ENCODE results near the gene FAM184B. TPM values are rescaled to one million over a fixed set of nuclear protein-coding genes. Genes with fewer than 3 reads are reported as not detected.

Gene FAM184B
- total RNA-seq, 1 experiment from 2014 or later, result not detected

DNA sequence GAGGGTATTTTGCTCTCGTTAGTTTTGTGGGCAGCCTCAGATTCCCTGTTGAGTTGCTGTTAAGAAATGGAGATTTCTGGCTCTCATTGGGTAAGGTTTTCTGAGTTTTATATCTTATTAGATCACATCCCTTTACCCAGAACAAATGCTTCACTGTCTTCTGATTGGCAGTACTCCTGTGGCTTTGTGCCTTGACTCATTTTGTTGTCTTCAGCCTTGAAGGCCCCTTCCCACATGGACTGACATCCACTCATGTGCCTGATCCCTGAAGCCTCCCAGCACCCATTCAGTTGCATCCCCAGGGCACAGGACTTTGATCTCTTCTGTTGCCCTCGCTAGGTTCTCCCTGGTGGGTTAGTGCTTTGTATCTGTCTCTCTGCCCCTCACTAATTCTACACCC lies 156.6 kb downstream of the FAM184B start:
- H3K9me3 ChIP-seq, result no peaks in the 10 kb centered on the region
- no peaks in the 10 kb centered on the region for H3K4me1 ChIP-seq
- Mint-ChIP-seq H3K27me3 (ENCODE audit: insufficient read depth, unreplicated experiment) (no peaks in the 10 kb centered on the region), H3K4me3 (ENCODE audit: unreplicated experiment) (no peak overlapping the region), H3K27ac (ENCODE audit: unreplicated experiment) (no peak overlapping the region), H3K9me3 (ENCODE audit: unreplicated experiment) (no peaks in the 10 kb centered on the region), H3K36me3 (ENCODE audit: insufficient read depth, unreplicated experiment) (peaks cover 96% of the 10 kb centered on the region), H3K4me1 (ENCODE audit: low read depth, unreplicated experiment) (no peaks in the 10 kb centered on the region)
- ChIA-PET POLR2A (no interaction called here), CTCF (no interaction called here)
- intact Hi-C loops (cut with micrococcal nuclease; ENCODE audit: unreplicated experiment), result no loop called here
- TF ChIP-seq, protein P1, sequence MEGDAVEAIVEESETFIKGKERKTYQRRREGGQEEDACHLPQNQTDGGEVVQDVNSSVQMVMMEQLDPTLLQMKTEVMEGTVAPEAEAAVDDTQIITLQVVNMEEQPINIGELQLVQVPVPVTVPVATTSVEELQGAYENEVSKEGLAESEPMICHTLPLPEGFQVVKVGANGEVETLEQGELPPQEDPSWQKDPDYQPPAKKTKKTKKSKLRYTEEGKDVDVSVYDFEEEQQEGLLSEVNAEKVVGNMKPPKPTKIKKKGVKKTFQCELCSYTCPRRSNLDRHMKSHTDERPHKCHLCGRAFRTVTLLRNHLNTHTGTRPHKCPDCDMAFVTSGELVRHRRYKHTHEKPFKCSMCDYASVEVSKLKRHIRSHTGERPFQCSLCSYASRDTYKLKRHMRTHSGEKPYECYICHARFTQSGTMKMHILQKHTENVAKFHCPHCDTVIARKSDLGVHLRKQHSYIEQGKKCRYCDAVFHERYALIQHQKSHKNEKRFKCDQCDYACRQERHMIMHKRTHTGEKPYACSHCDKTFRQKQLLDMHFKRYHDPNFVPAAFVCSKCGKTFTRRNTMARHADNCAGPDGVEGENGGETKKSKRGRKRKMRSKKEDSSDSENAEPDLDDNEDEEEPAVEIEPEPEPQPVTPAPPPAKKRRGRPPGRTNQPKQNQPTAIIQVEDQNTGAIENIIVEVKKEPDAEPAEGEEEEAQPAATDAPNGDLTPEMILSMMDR (IDR thresholded peaks at IDR 0.05; ENCODE audit: insufficient read depth in 1 of 2, low read depth in 1 of 2, low read length in 1 of 2, severe bottlenecking in 1 of 2, unreplicated experiment in 1 of 2), result no peak
- H3K4me3 ChIP-seq (ENCODE audit: low read depth, low read length), result no peak overlapping the region
- H3K36me3 ChIP-seq (ENCODE audit: control insufficient read depth, insufficient read depth, low read length), result peaks cover 3% of the 10 kb centered on the region; the same call in 1 of the 2 replicates
- DNase-seq, result no peak
- BruUV-seq (replicated peaks), result no TSS peak
- no peaks in the 10 kb centered on the region for H3K27me3 ChIP-seq (replicated peaks; ENCODE audit: control insufficient read depth, insufficient read depth, low read length)

DNA sequence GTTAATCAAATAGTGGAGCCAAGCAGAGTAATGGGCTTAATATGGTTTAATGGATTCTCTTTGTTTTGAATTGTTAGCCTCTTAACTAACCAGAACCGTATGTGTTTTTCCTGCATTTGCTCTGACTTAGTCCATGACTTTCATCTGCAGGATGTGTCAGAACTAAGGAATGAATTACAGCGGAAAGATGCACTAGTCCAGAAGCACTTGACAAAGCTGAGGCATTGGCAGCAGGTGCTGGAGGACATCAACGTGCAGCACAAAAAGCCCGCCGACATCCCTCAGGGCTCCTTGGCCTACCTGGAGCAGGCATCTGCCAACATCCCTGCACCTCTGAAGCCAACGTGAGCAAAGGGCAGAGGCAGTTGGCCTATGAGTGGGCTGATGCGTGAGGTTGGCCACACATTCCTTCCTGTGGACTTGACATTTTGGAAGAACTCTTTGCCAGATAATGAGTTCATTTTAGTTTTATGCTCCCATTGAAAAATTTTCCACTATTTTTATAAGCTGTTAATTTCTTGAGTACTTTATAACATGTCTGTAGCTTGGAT lies 157.9 kb downstream of the FAM184B start:
- Mint-ChIP-seq H3K4me1 (ENCODE audit: low read depth, unreplicated experiment) (no peaks in the 10 kb centered on the region), H3K4me3 (ENCODE audit: unreplicated experiment) (no peak overlapping the region), H3K27ac (ENCODE audit: unreplicated experiment) (no peak overlapping the region), H3K36me3 (ENCODE audit: insufficient read depth, unreplicated experiment) (peaks cover 96% of the 10 kb centered on the region), H3K9me3 (ENCODE audit: unreplicated experiment) (no peaks in the 10 kb centered on the region), H3K27me3 (ENCODE audit: insufficient read depth, unreplicated experiment) (no peaks in the 10 kb centered on the region)
- H3K9me3 ChIP-seq, result no peaks in the 10 kb centered on the region
- no peaks in the 10 kb centered on the region for H3K4me1 ChIP-seq
- peaks cover 3% of the 10 kb centered on the region; the same call in 1 of the 2 replicates for H3K36me3 ChIP-seq (ENCODE audit: control insufficient read depth, insufficient read depth, low read length)
- no peak for DNase-seq
- TF ChIP-seq, protein P1 (IDR thresholded peaks at IDR 0.05; ENCODE audit: insufficient read depth in 1 of 2, low read depth in 1 of 2, low read length in 1 of 2, severe bottlenecking in 1 of 2, unreplicated experiment in 1 of 2), result no peak
- H3K4me3 ChIP-seq (ENCODE audit: low read depth, low read length), result no peak overlapping the region
- no TSS peak for BruUV-seq (replicated peaks)
- ChIA-PET POLR2A (no interaction called here), CTCF (no interaction called here)
- intact Hi-C loops (cut with micrococcal nuclease; ENCODE audit: unreplicated experiment), result no loop called here
- H3K27me3 ChIP-seq (replicated peaks; ENCODE audit: control insufficient read depth, insufficient read depth, low read length), result no peaks in the 10 kb centered on the region

DNA sequence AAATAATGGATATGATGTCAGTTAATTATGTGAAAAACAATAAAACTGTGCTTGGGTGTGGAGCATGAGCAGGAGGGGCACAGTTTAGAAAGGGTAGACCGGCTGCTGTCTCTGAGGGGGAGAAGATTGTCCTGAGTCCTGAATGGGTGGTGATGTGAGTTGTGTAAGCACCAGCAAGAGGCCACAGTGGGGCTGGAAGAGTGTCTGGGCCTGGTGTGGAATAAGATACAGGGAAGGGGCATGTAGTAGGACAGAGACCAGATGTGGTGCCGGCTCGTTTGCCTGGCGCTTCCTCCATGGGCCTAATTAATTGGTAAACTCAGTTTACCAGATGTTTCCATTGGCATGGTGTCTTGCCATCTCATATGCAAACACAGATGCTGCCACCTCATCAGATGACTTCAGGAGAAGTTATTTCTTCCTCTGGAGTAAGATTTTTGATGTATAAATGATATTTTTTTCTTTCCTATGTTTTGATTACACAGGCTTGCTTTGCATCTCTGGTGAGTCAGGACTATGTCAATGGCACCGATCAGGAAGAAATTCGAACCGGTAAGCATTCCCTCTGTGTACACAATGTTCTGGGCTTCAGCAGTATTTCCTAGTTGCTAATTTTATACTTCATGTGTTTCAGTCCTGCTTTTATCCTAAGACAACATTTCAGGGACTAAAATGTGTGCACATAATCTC lies 161.9 kb downstream of the FAM184B start:
- H3K4me1 Mint-ChIP-seq (ENCODE audit: low read depth, unreplicated experiment), result no peaks in the 10 kb centered on the region
- Histone ChIP-seq H3K4me1 (peaks cover 7% of the 10 kb centered on the region; the same call in 1 of the 2 replicates), H3K27me3 (replicated peaks; ENCODE audit: control insufficient read depth, insufficient read depth, low read length) (no peaks in the 10 kb centered on the region), H3K36me3 (ENCODE audit: control insufficient read depth, insufficient read depth, low read length) (peaks cover 3% of the 10 kb centered on the region), H3K9me3 (no peaks in the 10 kb centered on the region), H3K4me3 (ENCODE audit: low read depth, low read length) (no peak overlapping the region)
- intact Hi-C loops (cut with micrococcal nuclease; ENCODE audit: unreplicated experiment), result no loop called here
- no peak overlapping the region for H3K27ac Mint-ChIP-seq (ENCODE audit: unreplicated experiment)
- no peak overlapping the region for H3K4me3 Mint-ChIP-seq (ENCODE audit: unreplicated experiment)
- peaks cover 78% of the 10 kb centered on the region for H3K36me3 Mint-ChIP-seq (ENCODE audit: insufficient read depth, unreplicated experiment)
- ChIA-PET POLR2A (no interaction called here), CTCF (no interaction called here)
- no TSS peak for BruUV-seq (replicated peaks)
- H3K9me3 Mint-ChIP-seq (ENCODE audit: unreplicated experiment), result no peaks in the 10 kb centered on the region
- TF ChIP-seq, protein P1 (IDR thresholded peaks at IDR 0.05; ENCODE audit: insufficient read depth in 1 of 2, low read depth in 1 of 2, low read length in 1 of 2, severe bottlenecking in 1 of 2, unreplicated experiment in 1 of 2), result no peak
- no peak for DNase-seq
- H3K27me3 Mint-ChIP-seq (ENCODE audit: insufficient read depth, unreplicated experiment), result no peaks in the 10 kb centered on the region
